ENCODE measurements around the gene NR6A1.

Gene NR6A1

GRCh38 chr9:124505901-124506346 is 265.2 kb downstream of the NR6A1 start:
- H3K9me3 ChIP-seq (ENCODE audit: control insufficient read depth, insufficient read depth, low read depth, low read length), result no peaks in the 10 kb centered on the region
- H3K27ac ChIP-seq (ENCODE audit: extremely low read depth, low read depth, low read length), result no peak overlapping the region
- TF ChIP-seq ZSCAN23 (tag by site-specific recombination; IDR thresholded peaks at IDR 0.05), result no peak
- TF ChIP-seq ZBTB6 (tag by site-specific recombination; IDR thresholded peaks at IDR 0.05), result no peak
- TF ChIP-seq ZFP37 (tag by site-specific recombination; IDR thresholded peaks at IDR 0.05), result no peak
- TF ChIP-seq ZNF777 (tag by site-specific recombination; IDR thresholded peaks at IDR 0.05; ENCODE audit: borderline replicate concordance), result no peak
- TF ChIP-seq SALL2 (tag by site-specific recombination; IDR thresholded peaks at IDR 0.05; ENCODE audit: borderline replicate concordance), result no peak
- TF ChIP-seq, protein P1, sequence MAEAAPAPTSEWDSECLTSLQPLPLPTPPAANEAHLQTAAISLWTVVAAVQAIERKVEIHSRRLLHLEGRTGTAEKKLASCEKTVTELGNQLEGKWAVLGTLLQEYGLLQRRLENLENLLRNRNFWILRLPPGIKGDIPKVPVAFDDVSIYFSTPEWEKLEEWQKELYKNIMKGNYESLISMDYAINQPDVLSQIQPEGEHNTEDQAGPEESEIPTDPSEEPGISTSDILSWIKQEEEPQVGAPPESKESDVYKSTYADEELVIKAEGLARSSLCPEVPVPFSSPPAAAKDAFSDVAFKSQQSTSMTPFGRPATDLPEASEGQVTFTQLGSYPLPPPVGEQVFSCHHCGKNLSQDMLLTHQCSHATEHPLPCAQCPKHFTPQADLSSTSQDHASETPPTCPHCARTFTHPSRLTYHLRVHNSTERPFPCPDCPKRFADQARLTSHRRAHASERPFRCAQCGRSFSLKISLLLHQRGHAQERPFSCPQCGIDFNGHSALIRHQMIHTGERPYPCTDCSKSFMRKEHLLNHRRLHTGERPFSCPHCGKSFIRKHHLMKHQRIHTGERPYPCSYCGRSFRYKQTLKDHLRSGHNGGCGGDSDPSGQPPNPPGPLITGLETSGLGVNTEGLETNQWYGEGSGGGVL (tag by site-specific recombination; IDR thresholded peaks at IDR 0.05), result no peak
- TF ChIP-seq EGR2 (tag by site-specific recombination; IDR thresholded peaks at IDR 0.05; ENCODE audit: low read depth), result no peak
- no peak for TF ChIP-seq ZBTB48 (tag by site-specific recombination; IDR thresholded peaks at IDR 0.05)
- TF ChIP-seq SP7 (tag by site-specific recombination; IDR thresholded peaks at IDR 0.05), result no peak
- TF ChIP-seq, protein P2, sequence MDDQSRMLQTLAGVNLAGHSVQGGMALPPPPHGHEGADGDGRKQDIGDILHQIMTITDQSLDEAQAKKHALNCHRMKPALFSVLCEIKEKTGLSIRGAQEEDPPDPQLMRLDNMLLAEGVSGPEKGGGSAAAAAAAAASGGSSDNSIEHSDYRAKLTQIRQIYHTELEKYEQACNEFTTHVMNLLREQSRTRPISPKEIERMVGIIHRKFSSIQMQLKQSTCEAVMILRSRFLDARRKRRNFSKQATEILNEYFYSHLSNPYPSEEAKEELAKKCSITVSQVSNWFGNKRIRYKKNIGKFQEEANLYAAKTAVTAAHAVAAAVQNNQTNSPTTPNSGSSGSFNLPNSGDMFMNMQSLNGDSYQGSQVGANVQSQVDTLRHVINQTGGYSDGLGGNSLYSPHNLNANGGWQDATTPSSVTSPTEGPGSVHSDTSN (CRISPR knock-in tag; IDR thresholded peaks at IDR 0.05), result no peak
- no peak for TF ChIP-seq ZNF274 (IDR thresholded peaks at IDR 0.05; ENCODE audit: low read length)
- no peak for TF ChIP-seq ZNF274 (tag by site-specific recombination; IDR thresholded peaks at IDR 0.05; ENCODE audit: borderline replicate concordance)
- no peak for TF ChIP-seq ZNF16 (tag by site-specific recombination; IDR thresholded peaks at IDR 0.05; ENCODE audit: low read depth)
- no peak for TF ChIP-seq HOXC10 (CRISPR knock-in tag; IDR thresholded peaks at IDR 0.05)
- TF ChIP-seq, protein P3, sequence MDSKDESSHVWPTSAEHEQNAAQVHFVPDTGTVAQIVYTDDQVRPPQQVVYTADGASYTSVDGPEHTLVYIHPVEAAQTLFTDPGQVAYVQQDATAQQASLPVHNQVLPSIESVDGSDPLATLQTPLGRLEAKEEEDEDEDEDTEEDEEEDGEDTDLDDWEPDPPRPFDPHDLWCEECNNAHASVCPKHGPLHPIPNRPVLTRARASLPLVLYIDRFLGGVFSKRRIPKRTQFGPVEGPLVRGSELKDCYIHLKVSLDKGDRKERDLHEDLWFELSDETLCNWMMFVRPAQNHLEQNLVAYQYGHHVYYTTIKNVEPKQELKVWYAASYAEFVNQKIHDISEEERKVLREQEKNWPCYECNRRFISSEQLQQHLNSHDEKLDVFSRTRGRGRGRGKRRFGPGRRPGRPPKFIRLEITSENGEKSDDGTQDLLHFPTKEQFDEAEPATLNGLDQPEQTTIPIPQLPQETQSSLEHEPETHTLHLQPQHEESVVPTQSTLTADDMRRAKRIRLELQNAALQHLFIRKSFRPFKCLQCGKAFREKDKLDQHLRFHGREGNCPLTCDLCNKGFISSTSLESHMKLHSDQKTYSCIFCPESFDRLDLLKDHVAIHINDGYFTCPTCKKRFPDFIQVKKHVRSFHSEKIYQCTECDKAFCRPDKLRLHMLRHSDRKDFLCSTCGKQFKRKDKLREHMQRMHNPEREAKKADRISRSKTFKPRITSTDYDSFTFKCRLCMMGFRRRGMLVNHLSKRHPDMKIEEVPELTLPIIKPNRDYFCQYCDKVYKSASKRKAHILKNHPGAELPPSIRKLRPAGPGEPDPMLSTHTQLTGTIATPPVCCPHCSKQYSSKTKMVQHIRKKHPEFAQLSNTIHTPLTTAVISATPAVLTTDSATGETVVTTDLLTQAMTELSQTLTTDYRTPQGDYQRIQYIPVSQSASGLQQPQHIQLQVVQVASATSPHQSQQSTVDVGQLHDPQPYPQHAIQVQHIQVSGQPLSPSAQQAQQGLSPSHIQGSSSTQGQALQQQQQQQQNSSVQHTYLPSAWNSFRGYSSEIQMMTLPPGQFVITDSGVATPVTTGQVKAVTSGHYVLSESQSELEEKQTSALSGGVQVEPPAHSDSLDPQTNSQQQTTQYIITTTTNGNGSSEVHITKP (tag by site-specific recombination; IDR thresholded peaks at IDR 0.05), result no peak
- no peak for TF ChIP-seq REST (tag by site-specific recombination; IDR thresholded peaks at IDR 0.05)
- CTCF ChIA-PET, result interaction anchor here (0.5 kb wide), 1 partner anchor 204 kb away, joined by 3 read pairs; no protein-coding TSS in a partner anchor
- no peaks in the 10 kb centered on the region for H3K36me3 ChIP-seq (ENCODE audit: control insufficient read depth in 2 of 2, insufficient read depth in 1 of 2, low read length in 2 of 2)
- POLR2A ChIA-PET, result no interaction called here
- no peak overlapping the region for H3K4me3 ChIP-seq (ENCODE audit: low read depth, low read length)
- no peaks in the 10 kb centered on the region for H3K4me1 ChIP-seq (ENCODE audit: control insufficient read depth, insufficient read depth, low read length)

All from HEK293 (cell line).